Measurements from ENCODE around the gene XPR1.

DNA sequence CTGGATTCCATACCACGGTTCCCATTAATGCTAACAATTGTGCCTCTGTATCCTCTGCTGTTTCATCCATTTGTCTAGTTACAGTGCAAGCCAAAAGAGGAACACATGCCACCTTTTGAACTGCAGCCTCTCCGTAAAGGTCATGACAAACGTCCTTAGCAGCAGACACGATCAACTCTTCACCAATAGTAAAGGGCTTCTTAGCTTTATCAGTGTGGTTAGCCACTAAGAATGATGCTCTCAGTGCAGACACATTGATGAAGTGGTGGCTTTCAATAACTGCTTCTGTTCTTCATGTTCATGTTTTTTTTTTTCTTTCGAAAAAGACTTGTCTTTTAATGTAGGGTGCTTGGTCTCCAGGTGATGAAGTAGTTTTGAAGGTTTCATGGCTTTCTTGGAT, 14.3 kb downstream of the XPR1 start:
- TF ChIP-seq, protein P1, sequence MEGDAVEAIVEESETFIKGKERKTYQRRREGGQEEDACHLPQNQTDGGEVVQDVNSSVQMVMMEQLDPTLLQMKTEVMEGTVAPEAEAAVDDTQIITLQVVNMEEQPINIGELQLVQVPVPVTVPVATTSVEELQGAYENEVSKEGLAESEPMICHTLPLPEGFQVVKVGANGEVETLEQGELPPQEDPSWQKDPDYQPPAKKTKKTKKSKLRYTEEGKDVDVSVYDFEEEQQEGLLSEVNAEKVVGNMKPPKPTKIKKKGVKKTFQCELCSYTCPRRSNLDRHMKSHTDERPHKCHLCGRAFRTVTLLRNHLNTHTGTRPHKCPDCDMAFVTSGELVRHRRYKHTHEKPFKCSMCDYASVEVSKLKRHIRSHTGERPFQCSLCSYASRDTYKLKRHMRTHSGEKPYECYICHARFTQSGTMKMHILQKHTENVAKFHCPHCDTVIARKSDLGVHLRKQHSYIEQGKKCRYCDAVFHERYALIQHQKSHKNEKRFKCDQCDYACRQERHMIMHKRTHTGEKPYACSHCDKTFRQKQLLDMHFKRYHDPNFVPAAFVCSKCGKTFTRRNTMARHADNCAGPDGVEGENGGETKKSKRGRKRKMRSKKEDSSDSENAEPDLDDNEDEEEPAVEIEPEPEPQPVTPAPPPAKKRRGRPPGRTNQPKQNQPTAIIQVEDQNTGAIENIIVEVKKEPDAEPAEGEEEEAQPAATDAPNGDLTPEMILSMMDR (conservative IDR thresholded peaks at IDR 0.05; ENCODE audit: low read length) = no peak
- TF ChIP-seq EZH2phosphoT487 (IDR thresholded peaks at IDR 0.05; ENCODE audit: borderline replicate concordance) = no peak

Data from Loucy (cell line).